RCC 7860 (cell line): Measurements from ENCODE around the gene GJB5.
"Not testable (repeated sequence)": the region's sequence is repeated elsewhere in the genome, so short reads cannot be mapped to it uniquely, and the experiment has no call there.

Experiments
- DNase-seq: peaks from one replicate; pipeline ENCODE4 v3.0.0-alpha.2; 2015; ENCODE audit warnings: low spot score
- FAIRE-seq: peaks from 2 replicates; lab custom pipeline; 2012; peaks lifted over from hg19 to GRCh38; lab: Jason Lieb, UNC

Gene GJB5

DNA sequence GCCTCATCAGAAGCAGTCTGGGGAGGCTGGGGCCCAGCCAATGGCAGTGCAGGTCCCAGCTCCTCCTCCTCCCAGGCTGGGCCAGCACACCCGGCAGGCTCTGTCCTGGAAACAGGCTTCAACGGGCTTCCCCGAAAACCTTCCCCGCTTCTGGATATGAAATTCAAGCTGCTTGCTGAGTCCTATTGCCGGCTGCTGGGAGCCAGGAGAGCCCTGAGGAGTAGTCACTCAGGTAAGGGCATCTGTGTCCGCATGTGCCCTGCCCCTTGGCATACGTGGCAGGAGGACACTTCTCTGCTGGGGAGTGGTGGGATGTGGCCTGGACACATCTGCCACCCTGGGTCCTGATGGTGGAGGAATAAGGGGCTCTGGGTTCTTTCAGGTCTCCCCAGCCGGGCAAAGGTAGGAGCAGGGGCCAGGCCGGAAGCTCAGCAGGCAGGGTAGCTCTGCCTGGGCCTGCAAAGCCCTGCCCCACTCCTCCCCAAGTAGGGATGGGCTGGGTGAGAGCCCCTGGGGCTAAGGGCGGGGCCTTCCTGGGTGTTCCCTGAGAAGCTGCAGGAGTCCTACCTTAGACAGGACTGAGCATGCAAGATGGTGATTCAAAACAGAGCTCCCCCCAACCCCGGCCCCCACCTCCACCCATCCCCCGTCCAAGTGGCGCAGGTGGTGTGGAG is at the start of gene GJB5:
TSS of gene GJB5 (plus strand) at position 84 of the 674 bp plus-strand sequence. CDS start 2,284 bp downstream, outside the sequence.
- DNase-seq (no peak), FAIRE-seq (no peak)

DNA sequence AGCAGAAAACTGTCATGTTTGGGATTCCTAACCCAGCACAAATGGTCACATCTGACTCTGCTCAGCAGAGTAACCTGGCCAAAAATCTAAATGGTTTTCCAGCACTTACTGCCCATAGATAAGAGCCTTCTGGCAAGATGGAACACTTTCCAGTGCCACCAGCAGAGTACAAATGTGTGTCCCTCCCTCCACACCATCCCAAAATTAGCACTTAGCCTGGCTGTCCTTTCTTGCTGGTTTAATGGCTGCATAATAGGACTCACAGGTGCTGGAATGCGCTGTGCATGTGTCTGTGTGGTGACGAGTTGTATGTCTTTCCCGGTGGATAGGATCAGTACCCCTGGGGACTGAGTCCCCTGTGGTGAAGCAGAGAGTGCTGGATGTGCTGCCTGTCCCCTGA is 49.8 kb upstream of the GJB5 start:
- FAIRE-seq = no peak

DNA sequence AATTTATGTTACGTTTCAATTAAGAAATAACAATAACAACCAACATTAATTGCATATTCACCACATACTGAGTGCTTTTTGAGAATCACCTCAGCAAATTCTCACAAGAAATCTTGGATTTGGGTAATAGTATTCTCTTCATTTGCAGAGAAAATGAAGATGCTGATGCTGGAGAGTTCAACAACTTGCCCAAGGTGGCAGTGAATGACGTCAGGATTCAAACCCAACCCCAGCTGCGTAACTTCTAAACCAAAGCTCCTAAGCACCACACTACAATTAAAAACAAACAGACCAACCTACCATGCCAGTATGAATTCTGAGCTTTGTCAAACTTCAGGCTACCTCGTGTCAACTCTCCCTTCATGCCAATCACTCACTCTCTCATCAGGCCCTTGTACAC is 46.7 kb upstream of the GJB5 start:
- DNase-seq (no peak), FAIRE-seq (no peak)

More for the DNA sequence above, 49.8 kb upstream of the GJB5 start:
- no peak for DNase-seq

DNA sequence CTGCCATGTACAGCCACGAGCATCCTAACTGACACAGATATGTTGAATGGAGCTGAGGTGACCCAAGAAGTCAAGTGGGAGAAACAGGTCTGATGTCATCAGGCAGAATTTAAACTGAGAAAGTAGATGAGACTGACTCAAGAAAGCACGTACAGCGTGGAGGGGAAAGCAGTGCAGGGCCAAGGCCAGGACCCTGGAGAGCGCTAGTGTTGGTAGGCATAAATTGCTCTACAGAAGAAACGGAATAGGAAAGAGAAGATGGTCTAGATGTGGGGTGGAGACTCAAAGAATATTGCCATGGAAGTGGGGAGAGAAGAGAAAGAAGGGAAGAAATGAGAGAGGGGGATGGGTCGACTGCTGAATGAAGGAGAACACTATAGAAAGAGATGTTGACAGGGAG is 45.3 kb upstream of the GJB5 start:
- DNase-seq (no peak), FAIRE-seq (no peak)

DNA sequence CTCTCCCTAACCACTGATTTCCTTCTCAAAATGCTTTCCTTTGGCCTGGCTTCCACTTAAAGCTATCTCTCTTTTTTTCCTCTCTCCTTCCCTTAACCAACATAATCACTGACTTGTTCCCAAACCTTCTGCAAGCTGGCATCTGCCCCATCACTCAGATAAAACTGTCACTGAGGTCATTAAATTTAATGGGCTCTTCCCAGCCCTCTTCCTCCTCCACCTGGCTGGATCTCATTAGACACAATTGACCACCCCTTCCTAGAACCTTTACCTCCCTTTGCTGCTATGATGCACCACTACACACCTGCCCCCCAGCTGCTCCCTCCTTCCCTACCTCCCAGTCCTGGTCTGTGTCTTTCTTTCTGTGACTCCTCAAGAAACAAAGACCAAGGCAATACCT is 44.0 kb upstream of the GJB5 start:
- DNase-seq (no peak), FAIRE-seq (no peak)

DNA sequence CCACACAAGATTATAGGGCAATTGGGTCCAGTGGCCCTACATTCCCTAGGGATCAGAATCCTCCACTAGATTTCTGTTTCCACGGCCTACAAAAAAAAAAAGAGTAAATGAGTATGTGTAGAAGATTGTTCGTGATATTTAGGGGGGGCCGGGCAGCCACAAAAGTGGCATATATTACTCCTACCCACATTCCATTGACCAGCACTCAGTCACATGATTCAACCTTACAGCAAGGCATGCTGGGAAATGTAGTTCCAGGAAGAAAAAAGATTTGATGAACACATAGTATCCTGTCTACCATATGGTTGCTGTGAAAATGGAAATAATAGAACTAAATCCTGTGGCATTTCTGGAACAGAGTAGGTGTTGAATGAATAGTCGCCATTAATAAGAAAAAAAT is 43.4 kb upstream of the GJB5 start:
- FAIRE-seq = no peak

DNA sequence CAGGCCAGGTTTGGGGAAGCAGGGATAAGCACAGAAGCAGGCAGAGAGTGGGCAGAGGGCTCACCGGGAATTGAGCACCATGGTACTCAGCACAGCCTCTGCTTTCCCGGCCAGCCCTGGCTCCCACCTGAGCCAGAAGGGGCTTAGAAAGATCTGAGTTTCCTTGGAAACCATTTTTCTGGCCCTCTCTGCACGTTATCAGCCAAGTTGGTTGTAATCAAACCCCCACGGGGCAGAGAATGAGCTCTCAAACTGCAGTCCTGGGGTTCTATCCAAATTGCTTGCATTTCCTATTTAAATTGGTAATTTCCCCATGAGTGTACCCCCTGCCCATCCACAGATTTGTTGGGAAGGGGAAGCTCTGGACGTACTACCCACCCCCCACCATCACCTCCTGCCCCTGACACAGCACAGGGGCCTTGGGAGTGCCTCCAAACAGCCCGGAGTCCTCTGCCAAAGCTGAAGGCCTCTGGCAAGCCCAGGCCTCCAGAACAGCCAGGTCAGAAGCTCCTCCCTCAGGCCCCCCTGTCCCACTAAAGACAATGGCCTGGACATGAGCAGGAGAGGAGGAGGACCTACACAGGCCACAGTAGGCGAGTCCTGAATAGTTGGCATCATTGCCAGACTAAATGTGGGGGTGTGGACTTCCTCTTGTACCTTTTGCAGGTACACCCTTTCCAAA is 42.7 kb upstream of the GJB5 start:
- DNase-seq = no peak
- FAIRE-seq = no peak

More for the DNA sequence above, 43.4 kb upstream of the GJB5 start:
- no peak for DNase-seq

DNA sequence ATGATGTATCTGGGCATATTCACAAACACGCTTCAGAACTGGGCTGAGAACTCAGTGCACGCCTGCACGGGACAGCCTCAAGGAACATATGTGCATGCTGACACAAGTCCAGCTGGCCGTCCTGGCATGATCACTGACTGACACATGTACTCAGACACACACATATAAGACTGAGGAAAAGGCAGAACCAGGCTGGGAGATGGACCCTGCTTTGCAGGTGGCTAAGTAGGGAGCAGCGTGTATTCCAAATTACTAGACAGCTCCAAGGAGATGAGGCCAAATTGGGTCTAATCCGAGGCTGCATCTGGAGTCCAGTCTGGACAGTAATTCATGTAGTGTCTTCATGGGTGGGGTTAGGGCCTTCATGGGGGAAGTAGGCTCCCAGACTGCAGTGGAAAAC is 41.4 kb upstream of the GJB5 start:
- DNase-seq (no peak), FAIRE-seq (no peak)

DNA sequence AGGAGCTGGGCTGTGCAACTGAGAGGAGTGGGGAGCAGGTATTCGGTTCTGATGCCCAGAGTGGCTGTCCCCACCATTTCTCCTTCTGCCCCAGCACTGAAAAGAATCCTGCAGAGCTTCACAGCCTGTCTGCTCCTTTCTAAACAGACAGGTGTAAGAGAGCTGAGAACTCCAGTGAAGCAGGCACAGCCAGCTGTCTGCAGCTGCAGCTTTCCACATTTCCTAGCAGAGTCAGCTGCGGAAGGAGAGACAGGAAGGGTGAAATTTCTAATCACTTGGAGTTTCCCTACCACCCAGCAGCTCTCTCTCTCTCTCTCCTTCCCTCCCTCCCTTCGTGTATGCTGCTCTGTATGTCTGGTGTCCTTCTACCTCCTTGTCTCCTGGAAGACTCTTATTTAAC is 40.5 kb upstream of the GJB5 start:
- FAIRE-seq (no peak), DNase-seq (no peak)

DNA sequence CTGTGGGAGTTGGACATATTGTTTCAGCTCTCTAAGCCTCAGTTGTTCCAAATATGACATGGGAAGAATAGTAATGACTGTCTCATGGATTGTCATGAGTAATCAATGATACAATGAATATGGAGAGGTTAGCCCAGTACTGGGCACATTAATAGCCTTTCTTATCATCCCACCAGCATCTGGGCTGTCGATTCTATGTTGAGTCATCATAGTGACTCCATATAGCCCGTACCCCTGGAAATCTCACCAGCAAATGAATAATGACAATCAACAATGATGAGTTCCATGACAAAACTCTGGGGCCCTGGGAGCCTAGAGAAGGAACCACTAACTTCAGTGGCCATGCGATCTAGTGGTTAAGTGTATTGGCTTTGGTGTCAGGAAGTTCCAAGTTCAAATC is 39.7 kb upstream of the GJB5 start:
- DNase-seq = no peak

DNA sequence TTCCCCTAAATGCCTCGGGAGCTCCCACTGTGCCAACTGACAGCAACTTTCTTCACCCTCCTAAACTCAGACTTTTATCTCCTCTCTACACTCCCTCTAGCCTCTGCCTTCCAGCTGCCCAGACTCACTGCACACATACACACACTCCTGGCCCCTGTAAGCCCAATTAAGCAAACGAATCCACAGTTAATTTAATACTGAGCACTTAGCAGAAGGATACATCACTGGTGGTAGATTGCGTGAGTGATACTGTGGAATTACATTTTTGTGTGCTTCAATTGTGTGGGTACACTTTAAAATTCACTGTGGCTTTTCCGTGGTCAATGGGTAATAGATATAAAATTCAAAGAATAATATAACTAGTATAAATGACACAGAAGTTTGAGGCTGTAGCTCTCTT is 33.6 kb upstream of the GJB5 start:
- FAIRE-seq (no peak), DNase-seq (no peak)

More for the DNA sequence above, 39.7 kb upstream of the GJB5 start:
- FAIRE-seq = no peak

DNA sequence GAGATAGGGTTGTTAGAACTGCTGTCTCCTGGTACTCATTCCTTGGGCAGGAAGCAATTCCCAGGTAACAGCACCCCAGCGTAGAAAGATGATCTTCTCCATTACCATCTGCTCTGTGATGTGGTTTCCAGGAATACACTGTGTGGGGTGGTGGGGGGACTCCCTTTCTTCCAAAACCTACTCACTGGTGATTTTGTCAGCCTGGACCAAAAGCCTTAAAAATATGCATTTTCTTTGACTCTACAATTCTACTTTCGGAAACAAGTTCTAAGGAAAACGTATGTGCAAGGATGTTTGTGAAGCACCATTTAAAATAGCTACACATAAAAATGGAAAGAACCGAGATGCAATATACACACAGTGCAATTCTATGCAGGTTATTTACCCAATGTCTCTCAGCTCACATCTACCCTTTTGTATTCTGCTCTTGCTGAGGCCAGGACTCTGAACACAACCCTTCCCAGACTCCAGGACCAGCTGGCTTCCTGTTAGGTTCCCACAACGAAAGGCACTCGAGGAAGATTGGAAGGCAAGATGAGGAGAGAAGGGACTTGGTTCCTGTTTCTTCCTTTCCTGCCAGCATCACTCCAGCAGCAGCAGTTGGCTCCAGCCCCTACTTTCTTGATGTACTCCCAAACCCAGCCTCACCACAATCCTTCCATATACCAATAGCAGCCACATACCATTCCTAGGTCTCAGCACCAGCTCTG is 33.0 kb upstream of the GJB5 start:
- DNase-seq = no peak
- no peak for FAIRE-seq

DNA sequence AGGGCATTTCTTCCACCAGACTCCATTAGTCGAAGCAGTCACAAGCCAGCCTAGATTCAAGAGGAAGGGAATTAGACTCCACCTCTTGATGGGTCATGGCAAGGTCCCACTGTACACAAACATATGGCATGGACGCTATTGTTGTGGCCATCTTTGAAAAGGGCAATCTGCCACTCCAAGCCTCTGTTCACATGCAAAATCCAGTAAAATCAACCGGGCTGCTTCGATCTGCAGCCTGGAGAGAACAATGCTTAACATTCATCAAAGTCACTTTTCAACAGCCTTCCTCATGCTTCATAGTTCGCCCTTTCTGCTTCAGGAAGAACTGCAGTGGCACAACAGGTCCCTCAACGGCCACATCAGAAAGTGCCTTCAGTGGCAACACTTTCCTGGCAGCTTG is 28.0 kb upstream of the GJB5 start:
- DNase-seq (no peak), FAIRE-seq (no peak)

DNA sequence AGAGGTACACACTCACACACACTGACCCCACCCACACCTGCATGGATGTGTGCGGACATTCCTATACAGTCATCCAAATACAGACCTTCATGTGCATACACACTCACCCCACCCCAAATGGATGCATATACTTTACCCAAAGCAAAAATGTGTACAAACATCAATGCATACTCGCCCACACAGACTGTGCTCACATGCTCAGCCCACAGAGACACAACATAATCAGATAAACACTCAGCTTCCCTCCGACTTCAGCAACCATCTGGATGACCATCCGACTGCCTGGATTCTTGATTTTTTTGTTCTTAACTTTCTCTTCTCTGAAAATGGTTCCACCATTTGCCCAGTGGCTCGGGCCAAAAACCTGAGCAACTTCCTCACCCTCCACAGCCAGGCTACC is 24.4 kb upstream of the GJB5 start:
- no peak for DNase-seq
- no peak for FAIRE-seq

DNA sequence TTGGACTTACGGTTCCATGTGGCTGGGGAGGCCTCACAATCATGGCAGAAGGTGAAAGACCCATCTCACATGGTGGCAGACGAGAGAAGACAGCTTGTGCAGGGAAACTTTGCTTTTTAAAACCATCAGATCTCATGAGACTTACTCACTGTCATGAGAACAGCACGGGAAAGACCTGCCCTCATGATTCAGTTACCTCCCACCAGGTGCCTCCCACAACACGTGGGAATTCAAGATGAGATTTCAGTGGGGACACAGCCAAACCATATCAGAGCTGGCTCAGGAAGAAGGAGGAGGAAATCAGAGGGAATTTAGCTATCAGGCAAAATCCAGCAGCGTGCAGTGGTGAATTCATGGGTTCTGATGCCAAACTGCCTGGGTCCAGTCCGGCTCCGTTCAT is 22.0 kb upstream of the GJB5 start:
- not testable (repeated sequence) for FAIRE-seq, DNase-seq

DNA sequence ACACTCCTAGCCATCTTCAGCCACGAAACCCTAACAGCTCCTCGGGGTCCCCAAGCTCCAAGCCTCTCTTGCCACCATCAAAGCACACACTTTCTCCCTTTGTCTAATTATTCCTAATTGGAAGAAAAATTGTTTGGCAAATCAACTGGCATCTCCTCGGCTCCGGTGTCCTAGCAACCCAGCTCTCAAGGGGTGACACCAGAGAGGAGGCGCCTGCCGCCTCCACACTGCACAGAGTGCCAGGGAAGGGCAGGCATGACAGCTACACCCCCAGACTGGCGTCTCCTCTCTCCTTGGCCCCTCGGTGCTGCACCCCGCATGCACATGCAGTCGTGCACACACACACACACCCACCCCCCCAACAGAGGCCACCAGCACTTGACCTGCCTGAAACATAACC is 18.2 kb upstream of the GJB5 start:
- DNase-seq (no peak), FAIRE-seq (no peak)

DNA sequence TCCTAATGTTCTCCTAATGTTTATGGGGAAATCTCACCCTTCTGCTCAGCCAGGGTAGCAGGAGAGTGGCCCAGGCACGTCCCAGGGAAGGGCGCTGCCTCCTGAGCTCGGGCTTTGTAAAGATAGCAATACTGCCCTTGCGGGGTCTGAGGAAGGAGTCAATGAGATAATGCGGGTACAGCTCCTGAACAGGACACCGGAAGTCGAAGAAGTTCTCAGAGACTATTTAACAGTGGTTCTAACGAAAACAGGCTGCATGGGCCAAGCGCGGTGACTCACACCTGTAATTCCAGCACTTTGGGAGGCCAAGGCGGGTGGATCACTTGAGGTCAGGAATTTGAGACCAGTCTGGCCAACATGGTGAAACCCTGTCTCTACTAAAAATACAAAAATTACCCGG is 17.6 kb upstream of the GJB5 start:
- not testable (repeated sequence) for DNase-seq, FAIRE-seq

DNA sequence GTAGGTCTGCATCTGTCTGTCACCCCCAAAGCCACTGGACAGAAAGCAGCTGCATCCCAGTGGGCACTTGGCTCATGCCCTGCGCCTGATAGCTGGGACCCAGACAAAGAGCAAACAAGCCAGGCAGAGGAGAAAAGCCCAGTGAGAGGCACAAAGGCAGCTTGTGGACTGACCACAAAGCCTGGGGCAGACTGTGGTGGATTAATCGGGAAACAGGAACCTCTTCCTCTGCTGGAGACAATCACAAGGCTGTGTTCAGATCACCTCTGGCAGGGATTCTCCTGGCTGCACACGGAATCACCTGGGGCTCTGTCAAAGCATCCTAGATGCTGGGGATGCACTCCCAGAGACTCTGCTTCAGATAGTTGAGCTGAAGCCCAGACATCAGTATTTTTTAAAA is 15.2 kb upstream of the GJB5 start:
- FAIRE-seq = no peak

DNA sequence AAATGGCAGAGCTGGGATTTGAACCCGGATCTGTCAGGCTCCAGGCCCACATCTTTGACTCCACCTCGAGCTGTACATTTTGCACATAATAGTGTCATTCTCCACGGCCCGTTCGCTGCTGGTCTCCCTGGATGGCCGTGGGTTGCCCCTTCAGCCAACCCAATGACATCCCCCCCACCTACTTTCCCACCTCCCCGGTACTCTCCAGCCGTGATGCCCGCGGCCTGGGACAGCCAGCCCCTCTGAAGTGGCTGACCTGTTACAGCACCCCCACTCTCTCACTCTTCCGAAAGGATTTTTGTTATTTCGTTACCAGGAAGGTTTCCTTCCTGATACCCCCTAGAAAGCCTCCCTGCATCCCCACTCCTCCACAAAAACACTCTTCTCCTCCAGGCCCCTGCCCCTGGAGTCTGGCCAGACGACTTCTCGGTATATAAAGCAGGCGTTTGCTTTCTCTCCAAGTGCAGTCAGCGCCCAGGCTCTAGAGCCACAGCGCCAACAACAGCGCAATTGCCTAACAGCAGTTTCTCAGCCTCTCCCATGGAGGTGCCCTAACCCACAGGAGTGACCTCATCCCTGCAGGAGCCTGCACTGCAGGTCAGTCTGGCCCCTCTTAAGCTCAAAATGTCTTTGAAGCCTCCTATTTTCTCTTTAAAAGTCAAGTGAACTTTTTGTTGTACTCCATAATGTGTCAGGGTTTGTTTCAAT is 14.5 kb upstream of the GJB5 start:
- FAIRE-seq (no peak), DNase-seq (no peak)

More for the DNA sequence above, 15.2 kb upstream of the GJB5 start:
- no peak for DNase-seq

DNA sequence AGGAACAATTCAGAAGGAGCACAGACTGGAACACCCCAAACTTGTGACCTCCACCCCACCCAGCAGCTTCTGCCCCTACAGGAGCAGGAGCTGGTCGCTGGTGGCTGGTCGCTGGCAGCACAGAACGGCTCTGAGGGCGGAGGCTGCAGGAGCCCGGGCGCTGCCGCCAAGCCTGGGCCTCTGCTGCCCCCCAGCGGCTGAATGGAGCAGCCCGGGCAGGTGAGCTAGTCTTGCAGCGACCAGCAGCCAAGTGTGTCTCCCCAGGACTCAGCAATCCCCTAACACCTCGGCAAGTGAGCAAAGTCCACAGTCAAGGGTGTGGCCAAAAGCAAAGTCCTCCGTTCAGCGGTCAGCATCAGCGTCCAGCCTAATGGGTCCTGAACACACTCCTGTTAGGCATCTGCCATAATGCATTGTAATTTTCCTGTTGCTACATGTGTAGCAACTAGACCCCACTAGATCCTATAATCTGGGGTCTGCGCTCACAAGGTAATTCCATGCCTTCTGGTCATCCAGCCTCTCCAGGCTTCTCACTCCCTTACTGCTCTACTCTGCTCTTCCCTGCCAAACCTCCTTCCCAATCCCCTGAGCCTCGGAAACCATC is 12.1 kb upstream of the GJB5 start:
- FAIRE-seq (no peak), DNase-seq (peak; percentile 32)

DNA sequence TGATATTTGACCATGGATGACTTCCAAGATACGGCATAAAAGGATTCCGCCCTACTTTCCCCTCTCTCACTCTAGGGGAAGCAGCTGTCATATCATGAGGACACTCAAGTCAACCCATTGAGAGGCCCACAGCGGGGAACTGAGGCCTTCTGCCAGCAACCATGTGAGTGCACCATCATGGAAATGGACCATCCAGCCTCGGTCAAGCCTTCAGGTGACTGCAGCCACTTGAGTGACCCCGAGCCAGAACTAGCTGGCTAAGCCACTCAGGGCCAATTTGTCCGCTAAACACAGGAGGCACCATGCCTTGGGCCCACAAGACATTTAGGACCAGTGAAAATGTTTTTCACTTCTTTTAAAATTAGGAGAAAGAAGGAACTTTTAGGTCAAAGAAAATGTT is 11.1 kb upstream of the GJB5 start:
- no peak for FAIRE-seq
- DNase-seq = no peak
